WERI-Rb-1 (cell line): Measurements from ENCODE around the gene RAB10.

ENCODE experiments used
- DNase-seq: peaks from one replicate; pipeline ENCODE4 v3.0.0-alpha.2; 2020
- H3K27ac ChIP-seq: fragments of 250-450 bp; sonication (Bioruptor Pico); 2 replicates; pipeline ENCODE4 v1.5.1; 2020; ENCODE audit warnings: mild to moderate bottlenecking, moderate library complexity
- H3K27me3 ChIP-seq: fragments of 250-450 bp; sonication (Bioruptor Pico); 2 replicates; pipeline ENCODE4 v1.5.1; 2021; ENCODE audit warnings: mild to moderate bottlenecking, low read depth, moderate library complexity; ENCODE audit not compliant: insufficient read depth, severe bottlenecking
- H3K36me3 ChIP-seq: fragments of 250-450 bp; sonication (Bioruptor Pico); 2 replicates; pipeline ENCODE4 v1.5.1; 2020; ENCODE audit warnings: mild to moderate bottlenecking, moderate library complexity
- H3K4me3 ChIP-seq: 2 replicates; pipeline ENCODE4 v1.5.1; 2011; ENCODE audit warnings: low read depth, mild to moderate bottlenecking, control low read depth, low read length
- H3K9me3 ChIP-seq: fragments of 250-450 bp; sonication (Bioruptor Pico); 2 replicates; pipeline ENCODE4 v1.5.1; 2021; ENCODE audit warnings: mild to moderate bottlenecking, moderate library complexity; ENCODE audit not compliant: severe bottlenecking
- TF ChIP-seq, protein P1 (sequence below): IDR thresholded peaks from 2 replicates; pipeline ENCODE4 v1.5.1; 2011; ENCODE audit warnings: low read depth, mild to moderate bottlenecking, control low read depth, inconsistent platforms, low read length

Gene RAB10

DNA sequence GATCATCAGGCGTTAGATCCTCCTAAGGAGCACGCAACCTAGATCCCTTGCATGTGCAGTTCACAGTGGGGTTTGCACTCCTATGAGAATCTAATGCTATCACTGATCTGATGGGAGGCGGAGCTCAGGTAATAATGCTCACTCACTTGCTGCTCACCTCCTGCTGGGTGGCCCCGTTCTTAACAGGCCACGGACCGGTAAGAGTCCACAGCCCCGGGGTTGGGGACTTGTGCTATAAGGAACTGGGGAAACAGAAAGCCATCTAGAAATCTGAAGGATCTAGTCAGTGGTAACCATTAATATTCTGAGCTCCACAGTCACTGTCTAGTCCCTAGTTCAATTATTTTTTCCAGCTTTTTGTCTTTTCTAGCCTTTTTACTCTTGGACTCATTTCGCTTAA lies 94.3 kb downstream of the RAB10 start:
- Histone ChIP-seq H3K27me3 (no peaks in the 10 kb centered on the region), H3K27ac (no peak overlapping the region), H3K36me3 (peaks cover 23% of the 10 kb centered on the region), H3K4me3 (no peak overlapping the region), H3K9me3 (no peaks in the 10 kb centered on the region)
- DNase-seq, result no peak
- TF ChIP-seq, protein P1, sequence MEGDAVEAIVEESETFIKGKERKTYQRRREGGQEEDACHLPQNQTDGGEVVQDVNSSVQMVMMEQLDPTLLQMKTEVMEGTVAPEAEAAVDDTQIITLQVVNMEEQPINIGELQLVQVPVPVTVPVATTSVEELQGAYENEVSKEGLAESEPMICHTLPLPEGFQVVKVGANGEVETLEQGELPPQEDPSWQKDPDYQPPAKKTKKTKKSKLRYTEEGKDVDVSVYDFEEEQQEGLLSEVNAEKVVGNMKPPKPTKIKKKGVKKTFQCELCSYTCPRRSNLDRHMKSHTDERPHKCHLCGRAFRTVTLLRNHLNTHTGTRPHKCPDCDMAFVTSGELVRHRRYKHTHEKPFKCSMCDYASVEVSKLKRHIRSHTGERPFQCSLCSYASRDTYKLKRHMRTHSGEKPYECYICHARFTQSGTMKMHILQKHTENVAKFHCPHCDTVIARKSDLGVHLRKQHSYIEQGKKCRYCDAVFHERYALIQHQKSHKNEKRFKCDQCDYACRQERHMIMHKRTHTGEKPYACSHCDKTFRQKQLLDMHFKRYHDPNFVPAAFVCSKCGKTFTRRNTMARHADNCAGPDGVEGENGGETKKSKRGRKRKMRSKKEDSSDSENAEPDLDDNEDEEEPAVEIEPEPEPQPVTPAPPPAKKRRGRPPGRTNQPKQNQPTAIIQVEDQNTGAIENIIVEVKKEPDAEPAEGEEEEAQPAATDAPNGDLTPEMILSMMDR, result no peak

DNA sequence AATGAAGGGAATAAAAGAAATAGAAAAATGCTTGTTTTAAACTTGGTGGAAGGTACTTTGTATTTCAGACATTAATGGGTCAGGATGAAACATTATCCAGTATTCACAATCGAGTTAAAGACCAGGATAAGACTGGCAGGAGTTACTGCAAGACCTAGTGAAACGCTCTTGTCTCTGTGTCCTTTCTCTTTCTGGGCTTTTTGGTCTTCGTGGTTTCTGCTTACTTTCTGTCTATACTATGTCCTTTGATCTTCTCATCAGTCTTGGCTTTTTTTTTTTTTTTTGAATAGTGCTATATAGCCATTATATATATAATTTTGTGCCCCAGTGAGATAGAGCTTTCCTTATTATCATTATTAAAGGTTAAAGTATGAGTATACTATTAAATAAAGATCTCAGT lies 96.9 kb downstream of the RAB10 start:
- H3K9me3 ChIP-seq, result no peaks in the 10 kb centered on the region
- H3K27ac ChIP-seq, result no peak overlapping the region
- no peak overlapping the region for H3K4me3 ChIP-seq
- H3K36me3 ChIP-seq, result peaks cover 37% of the 10 kb centered on the region
- TF ChIP-seq, protein P1, result no peak
- no peaks in the 10 kb centered on the region for H3K27me3 ChIP-seq
- DNase-seq, result no peak

DNA sequence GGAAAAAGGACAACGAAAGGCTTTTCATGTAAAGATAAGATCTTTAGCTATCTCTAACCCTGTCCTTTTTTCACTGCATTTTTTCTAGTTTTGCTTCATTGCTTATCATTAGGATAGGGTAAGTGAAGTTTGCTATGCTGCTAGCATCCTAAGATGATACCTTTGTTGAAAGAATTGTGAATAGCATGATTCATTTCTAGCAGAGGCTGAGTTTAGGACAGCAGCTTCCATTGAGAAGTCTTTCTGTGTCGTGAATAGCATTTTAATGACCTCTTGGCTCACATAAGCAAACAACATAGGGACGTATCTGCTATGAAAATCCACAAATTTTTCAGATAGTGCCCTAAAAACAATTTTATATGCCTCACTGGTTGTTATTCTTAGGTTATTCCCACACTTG lies 102.6 kb downstream of the RAB10 start:
- H3K36me3 ChIP-seq, result peaks cover 22% of the 10 kb centered on the region
- H3K9me3 ChIP-seq, result no peaks in the 10 kb centered on the region
- H3K27me3 ChIP-seq, result no peaks in the 10 kb centered on the region
- no peak overlapping the region for H3K4me3 ChIP-seq
- no peak overlapping the region for H3K27ac ChIP-seq
- DNase-seq, result no peak
- TF ChIP-seq, protein P1, result no peak

DNA sequence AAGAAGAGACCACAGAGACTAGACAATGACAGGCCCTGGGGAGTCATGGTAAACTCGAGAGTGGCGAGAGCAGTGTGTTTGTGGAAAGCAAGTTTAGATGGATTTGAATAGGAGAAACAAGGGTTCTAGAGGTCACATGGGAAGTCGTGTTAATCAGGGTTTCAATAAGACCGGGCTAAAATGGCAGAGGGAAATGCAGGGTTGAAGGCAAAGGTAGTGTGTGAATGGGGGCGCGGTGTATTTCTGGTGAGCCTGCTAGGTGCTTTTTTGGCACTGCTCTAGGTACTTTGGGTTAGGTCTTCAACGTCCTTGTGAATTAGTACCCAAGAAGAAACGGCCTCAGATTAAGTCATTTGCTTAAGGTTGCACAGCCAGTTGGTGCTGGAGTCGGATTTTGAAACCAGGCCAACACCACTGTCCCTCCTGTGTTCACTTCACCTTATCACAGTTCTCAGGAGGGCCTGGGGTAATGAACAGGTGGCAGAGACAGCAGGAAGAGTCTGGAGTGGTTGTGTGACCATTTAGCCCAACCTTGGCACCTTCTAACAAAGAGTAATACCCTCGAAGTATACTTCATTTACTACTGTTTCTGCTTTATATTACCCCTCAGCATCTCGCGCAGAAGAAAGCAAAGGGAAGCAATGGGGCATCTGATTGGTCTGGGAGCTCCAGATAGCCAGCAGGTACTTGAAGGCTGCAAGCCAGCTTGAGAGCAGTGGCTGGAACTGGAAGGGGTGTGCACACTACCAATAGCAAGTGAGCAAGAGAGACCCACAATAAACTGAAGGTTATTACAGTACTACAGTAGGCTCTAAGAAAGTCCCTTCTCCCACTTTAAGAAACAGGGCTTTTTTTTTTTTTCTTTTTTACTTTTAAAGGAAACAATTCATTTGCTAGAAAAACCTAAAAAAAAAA lies 105.6 kb downstream of the RAB10 start:
- Histone ChIP-seq H3K36me3 (peaks cover 14% of the 10 kb centered on the region), H3K9me3 (no peaks in the 10 kb centered on the region), H3K27me3 (no peaks in the 10 kb centered on the region), H3K27ac (no peak overlapping the region), H3K4me3 (no peak overlapping the region)
- TF ChIP-seq, protein P1, result no peak
- DNase-seq, result no peak

DNA sequence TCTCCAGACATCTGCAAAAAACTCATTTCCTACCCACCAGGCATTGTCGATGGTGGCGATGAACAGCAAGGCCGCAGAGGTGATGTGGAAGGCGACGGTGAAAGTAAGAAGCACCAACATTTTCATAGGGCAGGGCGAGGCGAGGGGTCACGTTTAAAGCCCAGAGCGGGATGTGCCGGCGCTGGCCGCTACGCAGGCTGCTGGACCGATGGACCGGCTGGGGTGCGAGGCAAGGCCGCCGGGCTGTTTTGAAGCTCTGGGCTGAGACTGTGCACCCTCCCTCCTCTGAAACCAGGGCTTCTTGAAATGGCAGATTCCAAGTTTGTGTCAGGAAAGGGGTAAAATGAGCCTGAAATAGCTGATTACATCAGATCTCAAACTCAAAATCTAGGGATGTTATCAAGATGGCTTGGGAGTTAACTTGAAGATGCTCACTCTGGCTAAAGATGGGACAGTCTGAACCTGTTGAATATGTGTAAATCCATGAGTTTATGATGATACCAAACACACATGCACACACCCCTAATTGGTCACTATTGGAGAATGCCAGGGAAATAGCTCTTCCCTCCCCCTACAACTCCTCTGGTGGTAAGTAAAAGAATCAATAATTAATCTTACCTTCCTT lies 107.4 kb downstream of the RAB10 start:
- no peak for DNase-seq
- H3K9me3 ChIP-seq, result no peaks in the 10 kb centered on the region
- H3K27me3 ChIP-seq, result no peaks in the 10 kb centered on the region
- no peak overlapping the region for H3K27ac ChIP-seq
- TF ChIP-seq, protein P1, result no peak
- H3K4me3 ChIP-seq, result no peak overlapping the region
- peaks cover 4% of the 10 kb centered on the region for H3K36me3 ChIP-seq
